H1 (cell line): ENCODE results near the gene B9D1. TPM values are rescaled to one million over a fixed set of nuclear protein-coding genes. Genes with fewer than 3 reads are reported as not detected.

Source experiments
- CTCF ChIA-PET: fragments of 300-600 bp; sonication (Branson Sonifier 250); formaldehyde crosslinking; loops from one replicate; lab custom pipeline; 2021; ENCODE audit not compliant: partially characterized antibody; lab: Charles Lee
- POLR2A ChIA-PET: fragments of 300-600 bp; sonication (Branson Sonifier 250); formaldehyde crosslinking; loops from one replicate; lab custom pipeline; 2021; ENCODE audit warnings: inconsistent platforms; ENCODE audit not compliant: partially characterized antibody; lab: Charles Lee
- DNase-seq, 2 experiments: peaks; one replicate each; pipeline versions ENCODE4 v3.0.0 to v3.0.0-alpha.2; 2010 to 2022; ENCODE audit warnings: low spot score in 2 of 2, low read depth in 1 of 2, mixed read lengths in 1 of 2
- FAIRE-seq: peaks from 2 replicates; lab custom pipeline; 2011; peaks lifted over from hg19 to GRCh38; lab: Jason Lieb, UNC
- H2AFZ ChIP-seq: 2 replicates; pipeline ENCODE4 v1.8.1; 2012; ENCODE audit warnings: low read length, inconsistent platforms
- H2AK5ac ChIP-seq: 2 replicates; pipeline ENCODE4 v1.6.1; 2013; ENCODE audit warnings: low read depth, low read length
- H2BK120ac ChIP-seq: replicated peaks from 2 replicates; pipeline ENCODE3; 2013; ENCODE audit warnings: low read depth, low read length, inconsistent platforms
- H2BK12ac ChIP-seq: 2 replicates; pipeline ENCODE4 v1.6.1; 2013; ENCODE audit warnings: low read depth, low read length
- H2BK15ac ChIP-seq: 2 replicates; pipeline ENCODE4 v1.6.1; 2013; ENCODE audit warnings: low read length
- H2BK20ac ChIP-seq: 2 replicates; pipeline ENCODE4 v1.6.1; 2013; ENCODE audit warnings: low read length
- H2BK5ac ChIP-seq: 2 replicates; pipeline ENCODE4 v1.6.1; 2013; ENCODE audit warnings: low read depth, low read length
- H3K14ac ChIP-seq: 2 replicates; pipeline ENCODE4 v1.6.1; 2013; ENCODE audit warnings: inconsistent platforms; ENCODE audit not compliant: insufficient read length
- H3K18ac ChIP-seq: 2 replicates; pipeline ENCODE4 v1.6.1; 2013; ENCODE audit warnings: low read length; ENCODE audit errors: extremely low read depth
- H3K23ac ChIP-seq: 2 replicates; pipeline ENCODE4 v1.6.1; 2013; ENCODE audit warnings: inconsistent platforms; ENCODE audit not compliant: insufficient read length
- H3K23me2 ChIP-seq: 2 replicates; pipeline ENCODE4 v1.6.1; 2013; ENCODE audit warnings: low read depth, low read length
- H3K27ac ChIP-seq: 2 replicates; pipeline ENCODE4 v1.6.1; 2011; ENCODE audit warnings: low read depth, low read length, inconsistent platforms
- H3K27me3 ChIP-seq, 4 experiments: replicated peaks in 1 of 4; 1 replicate in 1 of 4; 2 replicates in 3 of 4; pipeline versions ENCODE4 v1.6.1 to v1.8.1; 2011 to 2013; ENCODE audit warnings: low read length in 3 of 4, mild to moderate bottlenecking in 3 of 4, inconsistent platforms in 2 of 4, mixed read lengths in 2 of 4, moderate library complexity in 1 of 4; ENCODE audit not compliant: control insufficient read depth in 3 of 4, insufficient read depth in 3 of 4; ENCODE audit errors: extremely low read depth in 1 of 4
- H3K36me3 ChIP-seq, 4 experiments: 2 replicates each; pipeline versions ENCODE4 v1.6.1 to v1.8.1; 2011 to 2013; ENCODE audit warnings: mild to moderate bottlenecking in 4 of 4, low read length in 3 of 4, moderate library complexity in 2 of 4, control low read depth in 1 of 4, inconsistent platforms in 1 of 4; ENCODE audit not compliant: insufficient read depth in 4 of 4, control insufficient read depth in 2 of 4
- H3K4ac ChIP-seq: replicated peaks from 2 replicates; pipeline ENCODE3; 2013; ENCODE audit warnings: low read length, low read depth, mixed read lengths, inconsistent platforms; ENCODE audit not compliant: insufficient read length
- H3K4me1 ChIP-seq, 4 experiments: replicated peaks in 1 of 4; 1 replicate in 1 of 4; 2 replicates in 3 of 4; pipeline versions ENCODE4 v1.6.1 to v1.8.1; 2011 to 2013; ENCODE audit warnings: low read length in 3 of 4, inconsistent platforms in 2 of 4, mixed read lengths in 1 of 4; ENCODE audit not compliant: insufficient read depth in 4 of 4, control insufficient read depth in 3 of 4
- H3K4me2 ChIP-seq, 2 experiments: 2 replicates each; pipeline versions ENCODE4 v1.6.1 to v1.8.1; 2011 to 2013; ENCODE audit warnings: low read depth in 2 of 2, low read length in 2 of 2, control low read depth in 1 of 2, inconsistent platforms in 1 of 2, mild to moderate bottlenecking in 1 of 2; ENCODE audit not compliant: insufficient read depth in 1 of 2
- H3K4me3 ChIP-seq, 4 experiments: fragments of 200-600, 300-600 bp in 1 of 4; sonication (generic), shearing (Covaris generic), sonication (Bioruptor Twin) in 1 of 4; 2 replicates each; pipeline versions ENCODE4 v1.5.1 to v1.8.1; 2011 to 2016; ENCODE audit warnings: low read length in 4 of 4, low read depth in 3 of 4, control low read depth in 2 of 4, inconsistent platforms in 2 of 4, mild to moderate bottlenecking in 2 of 4, mixed read lengths in 1 of 4, moderate library complexity in 1 of 4; ENCODE audit not compliant: insufficient read depth in 2 of 4; ENCODE audit errors: extremely low read depth in 1 of 4
- H3K56ac ChIP-seq: replicated peaks from 2 replicates; pipeline ENCODE3; 2013; ENCODE audit warnings: low read depth, mild to moderate bottlenecking, mixed read lengths, low read length, inconsistent platforms; ENCODE audit not compliant: insufficient read length
- H3K79me1 ChIP-seq: 2 replicates; pipeline ENCODE4 v1.6.1; 2013; ENCODE audit warnings: low read depth, low read length, control low read depth
- H3K79me2 ChIP-seq, 2 experiments: 2 replicates each; pipeline versions ENCODE4 v1.6.1 to v1.8.1; 2012 to 2013; ENCODE audit warnings: low read length in 2 of 2, mild to moderate bottlenecking in 2 of 2, inconsistent platforms in 1 of 2; ENCODE audit not compliant: insufficient read depth in 2 of 2, control insufficient read depth in 1 of 2
- H3K9ac ChIP-seq, 4 experiments: replicated peaks in 1 of 4; 1 replicate in 1 of 4; 2 replicates in 3 of 4; pipeline versions ENCODE4 v1.6.1 to v1.8.1; 2011 to 2013; ENCODE audit warnings: low read depth in 3 of 4, low read length in 3 of 4, control low read depth in 2 of 4, mild to moderate bottlenecking in 2 of 4, moderate library complexity in 2 of 4, inconsistent platforms in 1 of 4; ENCODE audit errors: extremely low read depth in 1 of 4
- H3K9me3 ChIP-seq, 2 experiments: 2 replicates each; pipeline versions ENCODE4 v1.6.1 to v1.8.1; 2012 to 2013; ENCODE audit warnings: mild to moderate bottlenecking in 2 of 2, moderate library complexity in 2 of 2, control low read depth in 1 of 2, inconsistent platforms in 1 of 2, low read depth in 1 of 2, low read length in 1 of 2, mixed read lengths in 1 of 2; ENCODE audit not compliant: insufficient read depth in 2 of 2
- H4K20me1 ChIP-seq, 2 experiments: replicated peaks in 1 of 2; 2 replicates each; pipeline versions ENCODE3 to v1.8.1; 2011 to 2013; ENCODE audit warnings: inconsistent platforms in 2 of 2, low read length in 2 of 2, mild to moderate bottlenecking in 1 of 2; ENCODE audit not compliant: insufficient read depth in 2 of 2, control insufficient read depth in 1 of 2
- H4K5ac ChIP-seq: 2 replicates; pipeline ENCODE4 v1.6.1; 2013; ENCODE audit warnings: low read length, low read depth, mixed read lengths, inconsistent platforms; ENCODE audit not compliant: insufficient read length
- H4K8ac ChIP-seq: 2 replicates; pipeline ENCODE4 v1.8.0; 2013; ENCODE audit warnings: mild to moderate bottlenecking, moderate library complexity, low read length, inconsistent platforms; ENCODE audit not compliant: insufficient read depth; ENCODE audit errors: extremely low read depth
- H4K91ac ChIP-seq: replicated peaks from 2 replicates; pipeline ENCODE3; 2013; ENCODE audit warnings: low read length, mixed read lengths, inconsistent platforms; ENCODE audit not compliant: insufficient read length
- ATF3 ChIP-seq: IDR thresholded peaks from 2 replicates; pipeline ENCODE4 v1.6.1; 2011; ENCODE audit warnings: low read depth, mild to moderate bottlenecking, low read length; ENCODE audit not compliant: insufficient read depth
- BRCA1 ChIP-seq: IDR thresholded peaks from 2 replicates; pipeline ENCODE4 v1.6.1; 2012; ENCODE audit warnings: low read depth, low read length, improper control_type of control experiment
- CEBPB ChIP-seq: IDR thresholded peaks from 2 replicates; pipeline ENCODE4 v1.6.1; 2012; ENCODE audit warnings: low read depth, low read length
- CHD1 ChIP-seq: IDR thresholded peaks from 2 replicates; pipeline ENCODE4 v1.6.1; 2012; ENCODE audit warnings: low read depth, low read length, improper control_type of control experiment
- GTF2F1 ChIP-seq: IDR thresholded peaks from 2 replicates; pipeline ENCODE4 v1.6.1; 2012; ENCODE audit warnings: low read depth, low read length, improper control_type of control experiment, borderline replicate concordance
- HDAC2 ChIP-seq, 2 experiments: fragments of 300-600 bp in 1 of 2; sonication (generic) in 1 of 2; IDR thresholded peaks; 2 replicates each; pipeline ENCODE4 v1.6.1; 2011 to 2012; ENCODE audit warnings: low read depth in 2 of 2, low read length in 2 of 2, mild to moderate bottlenecking in 2 of 2, moderate library complexity in 2 of 2, borderline replicate concordance in 1 of 2, inconsistent platforms in 1 of 2
- JUND ChIP-seq: IDR thresholded peaks from 2 replicates; pipeline ENCODE4 v1.6.1; 2011; ENCODE audit warnings: mild to moderate bottlenecking, improper control_type of control experiment, low read length
- KDM4A ChIP-seq: IDR thresholded peaks from one replicate; pipeline ENCODE4 v1.7.1; 2012; ENCODE audit warnings: low read depth, mild to moderate bottlenecking, moderate library complexity, low read length, inconsistent platforms; ENCODE audit not compliant: severe bottlenecking
- RXRA ChIP-seq: IDR thresholded peaks from 2 replicates; pipeline ENCODE4 v1.6.1; 2011; ENCODE audit warnings: low read depth, mild to moderate bottlenecking, low read length, moderate library complexity; ENCODE audit not compliant: insufficient read depth
- SIN3A ChIP-seq, 2 experiments: IDR thresholded peaks in 1 of 2; conservative IDR thresholded peaks in 1 of 2; 2 replicates each; pipeline ENCODE4 v1.6.1; 2011 to 2012; ENCODE audit warnings: low read length in 2 of 2, improper control_type of control experiment in 1 of 2, low read depth in 1 of 2, mild to moderate bottlenecking in 1 of 2
- SP4 ChIP-seq: IDR thresholded peaks from 2 replicates; pipeline ENCODE4 v1.6.1; 2012; ENCODE audit warnings: low read length, inconsistent platforms
- WGBS, 2 experiments: shearing (Covaris generic) in 1 of 2; methylation state at CpG; one replicate each; pipeline versions ENCODE4 v1.1.6 to v1.1.7; 2013 to 2015; ENCODE audit warnings: low lambda C conversion rate in 2 of 2, mixed read lengths in 2 of 2, inconsistent platforms in 1 of 2, low coverage in 1 of 2, missing lambda C conversion rate in 1 of 2; ENCODE audit not compliant: insufficient replicate concordance in 2 of 2, insufficient coverage in 1 of 2, insufficient read length in 1 of 2; ENCODE audit errors: extremely low coverage in 1 of 2, missing lambda C conversion rate in 1 of 2; 5-methylcytosine and 5-hydroxymethylcytosine counted together
- polyA plus RNA-seq, 7 experiments: library from polyadenylated mRNA; depleted of rRNA in 3 of 7; stranded (reverse) in 5 of 7; unstranded in 2 of 7; fragments of >200 nt in 5 of 7; fragments of 200-250 nt in 2 of 7; gene quantifications; 1 replicate in 5 of 7; 2 replicates in 1 of 7; 4 replicates in 1 of 7; pipeline versions ENCODE4 v1.2.1 to v1.2.3, GENCODE V29; 2011 to 2013; ENCODE audit warnings: missing spikeins in 2 of 7, mixed read lengths in 2 of 7
- total RNA-seq: library from RNA; stranded (reverse); fragmentation: NEBNext Ultra II Directional; extraction: Animal tissue kit (Norgen Biotek cat#: 25700); gene quantifications from 2 replicates; pipeline ENCODE4 v1.2.1, GENCODE V29; 2021

B9D1 gene
- total and polyA plus RNA-seq, 2 of the 8 experiments (the other 6 are each of a cell fraction or from before 2014, with no cell fraction given): 24.6 to 65.7 TPM

- no peak overlapping the region for H2BK12ac ChIP-seq
- H3K23me2 ChIP-seq: no peaks in the 10 kb centered on the region
- H4K20me1 ChIP-seq: no peaks in the 10 kb centered on the region
- no peak overlapping the region for H2AFZ ChIP-seq
- no peak overlapping the region for H3K4ac ChIP-seq
- H3K4me1 ChIP-seq: peaks cover 0 to 3% (median 0%) of the 10 kb centered on the region in 4 experiments; a peak in 1 of 7 replicates
- H3K27me3 ChIP-seq: no peaks in the 10 kb centered on the region
- no peak overlapping the region for H3K4me2 ChIP-seq
- no peaks in the 10 kb centered on the region for H3K79me2 ChIP-seq
- H2BK120ac ChIP-seq: no peak overlapping the region
- H3K56ac ChIP-seq: no peak overlapping the region
- H3K27ac ChIP-seq: no peak overlapping the region
- H3K79me1 ChIP-seq: no peaks in the 10 kb centered on the region
- H4K8ac ChIP-seq: no peak overlapping the region
- H2BK20ac ChIP-seq: no peak overlapping the region
- H2BK15ac ChIP-seq: no peak overlapping the region
- H4K91ac ChIP-seq: no peak overlapping the region
- H3K36me3 ChIP-seq: peaks cover 0 to 4% (median 0%) of the 10 kb centered on the region in 4 experiments; a peak in 2 of 8 replicates
- 100% methylated on average over 2 of the region's 2 CpGs; no CpG with 5 or more reads in 1 of the 2 experiments for WGBS, 2 experiments
- POLR2A ChIA-PET: interaction anchor here (0.8 to 1.6 kb wide), 3 partner anchors 8 to 10 kb away, joined by 3 to 4 read pairs (median 3); no protein-coding TSS in a partner anchor
- H3K9ac ChIP-seq: no peak overlapping the region
- no peak overlapping the region for H3K18ac ChIP-seq
- FAIRE-seq (no peak), DNase-seq (no peak)
- no peak overlapping the region for H4K5ac ChIP-seq
- H2BK5ac ChIP-seq: no peak overlapping the region
- CTCF ChIA-PET: interaction anchor here (0.6 to 3.7 kb wide), 7 partner anchors 8 to 464 kb away, joined by 3 to 17 read pairs (median 4); no protein-coding TSS in a partner anchor
- H3K9me3 ChIP-seq: peaks cover 0 to 6% of the 10 kb centered on the region in 2 experiments; a peak in 1 of 4 replicates
- H3K23ac ChIP-seq: no peak overlapping the region
- no peak overlapping the region for H2AK5ac ChIP-seq
- H3K14ac ChIP-seq: no peak overlapping the region
- TF ChIP-seq JUND (no peak), SP4 (no peak), HDAC2 (IDR thresholded peaks at IDR 0.05; ENCODE audit: borderline replicate concordance in 1 of 2, low read depth in 2 of 2, low read length in 2 of 2) (no peak), KDM4A (no peak), RXRA (no peak), GTF2F1 (no peak), BRCA1 (no peak), ATF3 (no peak), SIN3A (conservative IDR thresholded peaks at IDR 0.05 in 1 of 2, IDR thresholded peaks at IDR 0.05 in 1 of 2; ENCODE audit: low read depth in 1 of 2, low read length in 2 of 2) (no peak), CEBPB (no peak), CHD1 (no peak)
- no peak overlapping the region for H3K4me3 ChIP-seq
Measured at GRCh38 chr17:19329136-19329535, 33.4 kb downstream of the B9D1 start.
